ENCODE measurements around the gene WNT7A.
"Not testable (repeated sequence)": the region's sequence is repeated elsewhere in the genome, so short reads cannot be mapped to it uniquely, and the experiment has no call there.

The WNT7A gene

GRCh38 chr3:13879946-13880810 is at the start of gene WNT7A:
Gene WNT7A (minus strand): TSS chr3:13880071. CDS start chr3:13879816, 255 bp downstream.
- no peak for DNase-seq (ENCODE audit: low read depth in 2 of 2)

- not testable (repeated sequence) for DNase-seq (ENCODE audit: low read depth in 2 of 2)
These were observed 48.9 kb upstream of the WNT7A start for GRCh38 chr3:13928741-13929140.

- no peak for DNase-seq (ENCODE audit: low read depth in 2 of 2)
These were observed 47.4 kb upstream of the WNT7A start for GRCh38 chr3:13927295-13927694.

- DNase-seq (ENCODE audit: low read depth in 2 of 2) = no peak
These were observed 36.5 kb upstream of the WNT7A start for GRCh38 chr3:13916375-13916774.

- no peak for DNase-seq (ENCODE audit: low read depth in 2 of 2)
These were observed 22.9 kb upstream of the WNT7A start for GRCh38 chr3:13902648-13903238.

GRCh38 chr3:13901935-13902584 is 22.2 kb upstream of the WNT7A start:
- no peak for DNase-seq (ENCODE audit: low read depth in 2 of 2)

- no peak for DNase-seq (ENCODE audit: low read depth in 2 of 2)
These were observed 18.5 kb upstream of the WNT7A start for GRCh38 chr3:13898346-13898745.

GRCh38 chr3:13896473-13897154 is 16.7 kb upstream of the WNT7A start:
- DNase-seq (ENCODE audit: low read depth in 2 of 2) = peak; percentile 29 to 34

GRCh38 chr3:13895155-13896105 is 15.6 kb upstream of the WNT7A start:
- DNase-seq (ENCODE audit: low read depth in 2 of 2) = peak; percentile 65 to 67

GRCh38 chr3:13894807-13895154 is 14.9 kb upstream of the WNT7A start:
- no peak for DNase-seq (ENCODE audit: low read depth in 2 of 2)

- no peak for DNase-seq (ENCODE audit: low read depth in 2 of 2)
These were observed 14.4 kb upstream of the WNT7A start for GRCh38 chr3:13894096-13894806.

GRCh38 chr3:13892304-13892703 is 12.4 kb upstream of the WNT7A start:
- DNase-seq (ENCODE audit: low read depth in 2 of 2) = no peak

- DNase-seq (ENCODE audit: low read depth in 2 of 2) = no peak
These were observed 11.7 kb upstream of the WNT7A start for GRCh38 chr3:13891492-13892073.

GRCh38 chr3:13891017-13891392 is 11.1 kb upstream of the WNT7A start:
- DNase-seq (ENCODE audit: low read depth in 2 of 2) = no peak

- DNase-seq (ENCODE audit: low read depth in 2 of 2) = no peak
These were observed 10.6 kb upstream of the WNT7A start for GRCh38 chr3:13890377-13891016.

- DNase-seq (ENCODE audit: low read depth in 2 of 2) = no peak
These were observed 8.7 kb upstream of the WNT7A start for GRCh38 chr3:13888576-13888975.

- no peak for DNase-seq (ENCODE audit: low read depth in 2 of 2)
These were observed 7.8 kb upstream of the WNT7A start for GRCh38 chr3:13887495-13888300.

- no peak for DNase-seq (ENCODE audit: low read depth in 2 of 2)
These were observed 6.8 kb upstream of the WNT7A start for GRCh38 chr3:13886593-13887129.

GRCh38 chr3:13885704-13886010 is 5.8 kb upstream of the WNT7A start:
- DNase-seq (ENCODE audit: low read depth in 2 of 2) = no peak

All from fibroblast of skin of left quadriceps (primary cell).